B cell (primary cell): ENCODE results near the gene CCDC137. TPM values are rescaled to one million over a fixed set of nuclear protein-coding genes. Genes with fewer than 3 reads are reported as not detected.

Experiments used
- ATAC-seq: fragments of 200-7000 bp; cut with Tn5 transposase; one replicate; pipeline ENCODE4 v1.10.0; 2021; ENCODE audit warnings: low read depth, mild to moderate bottlenecking, moderate number of reproducible peaks, moderate library complexity
- CTCF ChIA-PET: fragments of 350-600 bp; sonication (Branson Sonifier 250); formaldehyde crosslinking; loops from one replicate; lab custom pipeline; 2021; ENCODE audit warnings: antibody characterized with exemption, inconsistent platforms; lab: Charles Lee
- POLR2A ChIA-PET: fragments of 350-600 bp; sonication (Branson Sonifier 250); formaldehyde crosslinking; loops from one replicate; lab custom pipeline; 2021; ENCODE audit warnings: antibody characterized with exemption; lab: Charles Lee
- DNase-seq: peaks from one replicate; pipeline ENCODE4 v3.0.0; 2013
- H2AFZ ChIP-seq: 2 replicates; pipeline ENCODE4 v1.6.1; 2012; ENCODE audit warnings: mild to moderate bottlenecking, low read depth, low read length; ENCODE audit not compliant: insufficient read depth, poor library complexity, severe bottlenecking
- H3K27ac ChIP-seq, 2 donors: 1 replicate in 1 of 2; 2 replicates in 1 of 2; pipeline ENCODE4 v1.5.1; 2012 to 2013; ENCODE audit warnings: low read length in 2 of 2, mild to moderate bottlenecking in 2 of 2, moderate library complexity in 1 of 2
- H3K27me3 ChIP-seq, 4 experiments: fragments of 200-600 bp in 1 of 4; sonication (generic) in 1 of 4; replicated peaks in 1 of 4; 1 replicate in 2 of 4; 2 replicates in 2 of 4; pipeline versions ENCODE4 v1.6.1 to v1.7.0; 2013 to 2016; ENCODE audit warnings: low read length in 3 of 4, mild to moderate bottlenecking in 2 of 4, mixed read lengths in 1 of 4, moderate library complexity in 1 of 4; ENCODE audit not compliant: insufficient read depth in 4 of 4, control insufficient read depth in 3 of 4; ENCODE audit errors: control extremely low read depth in 1 of 4
- H3K36me3 ChIP-seq, 2 experiments: replicated peaks in 1 of 2; 1 replicate in 1 of 2; 2 replicates in 1 of 2; pipeline versions ENCODE4 v1.6.1 to v1.7.1; 2013; ENCODE audit warnings: low read length in 1 of 2; ENCODE audit not compliant: insufficient read depth in 2 of 2, control insufficient read depth in 1 of 2; ENCODE audit errors: control extremely low read depth in 1 of 2, extremely low read depth in 1 of 2
- H3K4me1 ChIP-seq, 2 donors: fragments of 200-600 bp in 1 of 2; sonication (generic) in 1 of 2; 1 replicate in 1 of 2; 2 replicates in 1 of 2; pipeline versions ENCODE4 v1.5.1 to v1.6.1; 2013 to 2017; ENCODE audit warnings: low read length in 2 of 2; ENCODE audit not compliant: control insufficient read depth in 2 of 2, insufficient read depth in 2 of 2
- H3K4me2 ChIP-seq: replicated peaks from 2 replicates; pipeline ENCODE3; 2012; ENCODE audit warnings: mild to moderate bottlenecking, low read depth, low read length; ENCODE audit not compliant: poor library complexity, severe bottlenecking
- H3K4me3 ChIP-seq, 5 experiments: fragments of 200-600 bp in 1 of 5; sonication (generic) in 1 of 5; 1 replicate in 3 of 5; 2 replicates in 2 of 5; pipeline versions ENCODE4 v1.5.1 to v1.7.0; 2011 to 2016; ENCODE audit warnings: low read length in 4 of 5, mild to moderate bottlenecking in 4 of 5, low read depth in 2 of 5, control low read depth in 1 of 5, moderate library complexity in 1 of 5; ENCODE audit not compliant: insufficient read depth in 1 of 5; ENCODE audit errors: control extremely low read depth in 1 of 5, extremely low read depth in 1 of 5
- H3K79me2 ChIP-seq: fragments of 200-600 bp; sonication (generic); one replicate; pipeline ENCODE4 v1.6.0; 2016; ENCODE audit warnings: low read length; ENCODE audit not compliant: control insufficient read depth, insufficient read depth
- H3K9ac ChIP-seq: fragments of 200-600 bp; sonication (generic); 2 replicates; pipeline ENCODE4 v1.6.1; 2017; ENCODE audit warnings: mild to moderate bottlenecking, low read length, moderate library complexity
- H3K9me3 ChIP-seq, 3 donors: one replicate each; pipeline versions ENCODE4 v1.6.1 to v1.7.1; 2013; ENCODE audit warnings: low read length in 2 of 3; ENCODE audit not compliant: control insufficient read depth in 2 of 3, insufficient read depth in 1 of 3; ENCODE audit errors: control extremely low read depth in 1 of 3
- H4K20me1 ChIP-seq: 2 replicates; pipeline ENCODE4 v1.6.0; 2012; ENCODE audit warnings: mild to moderate bottlenecking, low read length; ENCODE audit not compliant: insufficient read depth, control insufficient read depth, poor library complexity, severe bottlenecking
- H3K27ac Mint-ChIP-seq: one replicate; pipeline ENCODE4 v1.8.0; 2021; ENCODE audit warnings: mixed read lengths
- H3K27me3 Mint-ChIP-seq: one replicate; pipeline ENCODE4 v1.8.0; 2021; ENCODE audit warnings: mixed read lengths
- H3K4me1 Mint-ChIP-seq: one replicate; pipeline ENCODE4 v1.8.0; 2021; ENCODE audit warnings: mixed read lengths
- H3K4me3 Mint-ChIP-seq: one replicate; pipeline ENCODE4 v1.8.0; 2021; ENCODE audit warnings: mixed read lengths
- H3K9me3 Mint-ChIP-seq: one replicate; pipeline ENCODE4 v1.8.0; 2022; ENCODE audit warnings: mixed read lengths; ENCODE audit not compliant: insufficient read depth
- EZH2 ChIP-seq: IDR thresholded peaks from 2 replicates; pipeline ENCODE4 v1.6.1; 2012; ENCODE audit warnings: borderline replicate concordance, low read depth, mild to moderate bottlenecking, moderate library complexity, low read length; ENCODE audit not compliant: insufficient read depth, poor library complexity, severe bottlenecking
- WGBS: methylation state at CpG from one replicate; pipeline ENCODE4 v1.1.5; 2013; ENCODE audit warnings: missing lambda C conversion rate; ENCODE audit not compliant: insufficient coverage; 5-methylcytosine and 5-hydroxymethylcytosine counted together
- intact Hi-C: fragments of 100-400 bp; cut with micrococcal nuclease; formaldehyde crosslinking; loops from one replicate; pipeline ENCODE4 v1.10.0; 2022
- polyA plus RNA-seq: library from polyadenylated mRNA; depleted of rRNA; stranded (reverse); fragments of >200 nt; gene quantifications from 2 replicates; pipeline ENCODE4 v1.2.3, GENCODE V29; 2012
- total RNA-seq, 2 donors: library from RNA; stranded (reverse); fragments of 120-200 nt in 1 of 2; gene quantifications; 1 replicate in 1 of 2; 2 replicates in 1 of 2; pipeline versions ENCODE4 v1.2.3 to v1.2.4, GENCODE V29; 2013 to 2022
- TF ChIP-seq, protein P1 (sequence below): fragments of 200-600 bp; IDR thresholded peaks from one replicate; pipeline ENCODE4 v1.8.0; 2022; ENCODE audit warnings: antibody characterized with exemption, mild to moderate bottlenecking

CCDC137 gene
- total and polyA plus RNA-seq, 2 donors (not counting 1 experiment from before 2014, with no cell fraction given) = 18.8 to 36.0 TPM

GRCh38 chr17:81621494-81622130, 44.9 kb upstream of the CCDC137 start:
- Mint-ChIP-seq H3K4me3 (no peak overlapping the region), H3K9me3 (peaks cover 6% of the 10 kb centered on the region), H3K4me1 (peaks cover 2% of the 10 kb centered on the region), H3K27ac (no peak overlapping the region), H3K27me3 (no peaks in the 10 kb centered on the region)
- POLR2A ChIA-PET = no interaction called here
- H3K36me3 ChIP-seq = peaks cover 23 to 60% of the 10 kb centered on the region in 2 experiments
- intact Hi-C loops = no loop called here
- 91% methylated on average over 7 of the region's 11 CpGs for WGBS
- no peak overlapping the region for H3K4me3 ChIP-seq
- peaks cover 24% of the 10 kb centered on the region for H4K20me1 ChIP-seq
- no peak for DNase-seq
- TF ChIP-seq, protein P1, sequence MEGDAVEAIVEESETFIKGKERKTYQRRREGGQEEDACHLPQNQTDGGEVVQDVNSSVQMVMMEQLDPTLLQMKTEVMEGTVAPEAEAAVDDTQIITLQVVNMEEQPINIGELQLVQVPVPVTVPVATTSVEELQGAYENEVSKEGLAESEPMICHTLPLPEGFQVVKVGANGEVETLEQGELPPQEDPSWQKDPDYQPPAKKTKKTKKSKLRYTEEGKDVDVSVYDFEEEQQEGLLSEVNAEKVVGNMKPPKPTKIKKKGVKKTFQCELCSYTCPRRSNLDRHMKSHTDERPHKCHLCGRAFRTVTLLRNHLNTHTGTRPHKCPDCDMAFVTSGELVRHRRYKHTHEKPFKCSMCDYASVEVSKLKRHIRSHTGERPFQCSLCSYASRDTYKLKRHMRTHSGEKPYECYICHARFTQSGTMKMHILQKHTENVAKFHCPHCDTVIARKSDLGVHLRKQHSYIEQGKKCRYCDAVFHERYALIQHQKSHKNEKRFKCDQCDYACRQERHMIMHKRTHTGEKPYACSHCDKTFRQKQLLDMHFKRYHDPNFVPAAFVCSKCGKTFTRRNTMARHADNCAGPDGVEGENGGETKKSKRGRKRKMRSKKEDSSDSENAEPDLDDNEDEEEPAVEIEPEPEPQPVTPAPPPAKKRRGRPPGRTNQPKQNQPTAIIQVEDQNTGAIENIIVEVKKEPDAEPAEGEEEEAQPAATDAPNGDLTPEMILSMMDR = no peak
- no peak for TF ChIP-seq EZH2
- H2AFZ ChIP-seq = no peak overlapping the region
- no peak overlapping the region for H3K9ac ChIP-seq
- H3K79me2 ChIP-seq = peaks cover 48% of the 10 kb centered on the region
- no peak overlapping the region for H3K27ac ChIP-seq
- no peaks in the 10 kb centered on the region for H3K4me1 ChIP-seq
- ATAC-seq = no peak
- H3K4me2 ChIP-seq = no peak overlapping the region
- H3K27me3 ChIP-seq = no peaks in the 10 kb centered on the region
- H3K9me3 ChIP-seq = peaks cover 0 to 6% (median 0%) of the 10 kb centered on the region in 3 donors
- CTCF ChIA-PET = interaction anchor here (0.8 kb wide), 1 partner anchor 21 kb away, joined by 3 read pairs; no protein-coding TSS in a partner anchor

GRCh38 chr17:81630274-81630673, 36.3 kb upstream of the CCDC137 start:
- H3K27me3 ChIP-seq = no peaks in the 10 kb centered on the region
- Mint-ChIP-seq H3K4me1 (peaks cover 9% of the 10 kb centered on the region), H3K9me3 (no peaks in the 10 kb centered on the region), H3K4me3 (no peak overlapping the region), H3K27ac (no peak overlapping the region), H3K27me3 (no peaks in the 10 kb centered on the region)
- no peak overlapping the region for H3K4me2 ChIP-seq
- DNase-seq (no peak), ATAC-seq (no peak)
- CTCF ChIA-PET = no interaction called here
- peaks cover 11% of the 10 kb centered on the region for H4K20me1 ChIP-seq
- no peak overlapping the region for H3K4me3 ChIP-seq
- peaks cover 2 to 27% of the 10 kb centered on the region in 2 experiments for H3K36me3 ChIP-seq
- H3K9me3 ChIP-seq = peaks cover 0 to 3% (median 0%) of the 10 kb centered on the region in 3 donors
- H2AFZ ChIP-seq = no peak overlapping the region
- 91% methylated on average over 8 of the region's 8 CpGs for WGBS
- peaks cover 46% of the 10 kb centered on the region for H3K79me2 ChIP-seq
- H3K4me1 ChIP-seq = peaks cover 0 to 8% of the 10 kb centered on the region in 2 donors
- TF ChIP-seq EZH2 = no peak
- TF ChIP-seq, protein P1 = no peak
- intact Hi-C loops = no loop called here
- no peak overlapping the region for H3K9ac ChIP-seq
- POLR2A ChIA-PET = no interaction called here
- no peak overlapping the region for H3K27ac ChIP-seq
